ENCODE results near the gene ZNF506. TPM values are rescaled to one million over a fixed set of nuclear protein-coding genes. Genes with fewer than 3 reads are reported as not detected.
"Not testable (repeated sequence)": the region's sequence is repeated elsewhere in the genome, so short reads cannot be mapped to it uniquely, and the experiment has no call there.

Gene ZNF506
- total RNA-seq, 2 experiments from 2014 or later: 22.4 to 25.1 TPM

DNA sequence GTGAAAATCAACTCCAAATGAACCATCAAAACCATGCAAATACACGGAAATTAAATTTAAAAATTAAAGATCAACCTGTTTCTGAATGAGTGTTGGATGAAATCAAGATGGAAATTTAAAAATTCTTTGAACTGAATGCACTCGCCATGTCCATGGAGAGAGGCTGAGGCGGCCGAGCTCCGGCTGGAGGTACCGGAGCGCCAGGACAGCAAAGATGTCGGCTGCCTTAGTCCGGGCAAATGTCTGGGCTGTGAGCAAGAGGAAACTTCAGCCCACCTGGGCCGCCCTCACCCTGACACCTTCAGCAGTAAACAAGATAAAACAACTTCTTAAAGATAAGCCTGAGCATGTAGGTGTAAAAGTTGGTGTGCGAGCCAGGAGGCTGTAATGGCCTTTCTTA, 5.3 kb upstream of the ZNF506 start:
- DNase-seq (no peak), ATAC-seq (no peak)
- CTCF ChIA-PET: no interaction called here
- POLR2A ChIA-PET: no interaction called here
- H3K4me1 Mint-ChIP-seq (ENCODE audit: low read depth): peaks cover 4% of the 10 kb centered on the region
- no peaks in the 10 kb centered on the region for H3K27me3 Mint-ChIP-seq (ENCODE audit: low read depth)
- H3K4me3 Mint-ChIP-seq: no peak overlapping the region
- H3K36me3 Mint-ChIP-seq (ENCODE audit: low read depth): peaks cover 38% of the 10 kb centered on the region
- peaks cover 67% of the 10 kb centered on the region for H3K9me3 Mint-ChIP-seq (ENCODE audit: insufficient read depth)
- H3K27ac Mint-ChIP-seq: no peak overlapping the region

GRCh38 chr19:19823916-19824315, 2.4 kb upstream of the ZNF506 start:
- POLR2A ChIA-PET: no interaction called here
- no peak overlapping the region for H3K27ac Mint-ChIP-seq
- CTCF ChIA-PET: interaction anchor here (1.6 kb wide), 1 partner anchor 11 kb away, joined by 3 read pairs; no protein-coding TSS in a partner anchor
- peaks cover 65% of the 10 kb centered on the region for H3K9me3 Mint-ChIP-seq (ENCODE audit: insufficient read depth)
- peaks cover 22% of the 10 kb centered on the region for H3K4me1 Mint-ChIP-seq (ENCODE audit: low read depth)
- peaks cover 59% of the 10 kb centered on the region for H3K36me3 Mint-ChIP-seq (ENCODE audit: low read depth)
- ATAC-seq (no peak), DNase-seq (no peak)
- no peaks in the 10 kb centered on the region for H3K27me3 Mint-ChIP-seq (ENCODE audit: low read depth)
- no peak overlapping the region for H3K4me3 Mint-ChIP-seq

DNA sequence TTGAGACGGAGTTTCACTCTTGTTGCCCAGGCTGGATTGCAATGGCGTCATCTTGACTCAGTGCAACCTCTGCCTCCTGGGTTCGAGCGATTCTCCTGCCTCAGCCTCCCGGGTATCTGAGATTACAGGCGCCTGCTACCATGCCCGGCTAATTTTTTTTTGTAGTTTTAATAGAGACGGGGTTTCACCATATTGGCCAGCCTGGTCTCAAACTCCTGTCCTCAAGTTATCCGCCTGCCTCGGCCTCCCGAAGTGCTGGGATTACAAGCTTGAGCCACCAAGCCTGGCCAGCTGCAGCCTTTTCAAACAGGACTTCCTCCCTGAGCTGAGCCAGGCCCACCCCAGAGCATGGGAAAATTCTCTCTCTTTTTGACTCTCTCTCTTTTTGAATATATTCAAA, 426 bp upstream of the ZNF506 start:
- H3K27me3 Mint-ChIP-seq (ENCODE audit: low read depth); DNase-seq: not testable (repeated sequence)
- peak; percentile 1 for ATAC-seq
- H3K27ac Mint-ChIP-seq: peak overlapping the region; percentile 100
- ChIA-PET CTCF (interaction anchor here (1.2 to 2.2 kb wide), 7 partner anchors 14 to 154 kb away, joined by 3 to 8 read pairs (median 4); partner anchors contain the start of genes ZNF101, ZNF253 and ZNF93), POLR2A (interaction anchor here (0.6 to 2.9 kb wide), 14 partner anchors 12 to 1652 kb away, joined by 3 to 47 read pairs (median 15); partner anchors contain the start of genes ATP13A1, NDUFA13, TSSK6 and ZNF101)
- H3K4me3 Mint-ChIP-seq: peak overlapping the region; percentile 100
- H3K36me3 Mint-ChIP-seq (ENCODE audit: low read depth): peaks cover 67% of the 10 kb centered on the region
- H3K9me3 Mint-ChIP-seq (ENCODE audit: insufficient read depth): peaks cover 62% of the 10 kb centered on the region
- H3K4me1 Mint-ChIP-seq (ENCODE audit: low read depth): peaks cover 33% of the 10 kb centered on the region

GRCh38 chr19:19820774-19821320, 703 bp downstream of the ZNF506 start:
- peak overlapping the region; percentile 100 for H3K4me3 Mint-ChIP-seq
- ATAC-seq: no peak
- CTCF ChIA-PET: interaction anchor here (0.7 to 2.2 kb wide), 10 partner anchors 11 to 289 kb away, joined by 3 to 8 read pairs (median 4); partner anchors contain the start of genes ZNF101, ZNF253 and ZNF93
- H3K27me3 Mint-ChIP-seq (ENCODE audit: low read depth): no peaks in the 10 kb centered on the region
- H3K27ac Mint-ChIP-seq: peak overlapping the region; percentile 100
- peaks cover 34% of the 10 kb centered on the region for H3K4me1 Mint-ChIP-seq (ENCODE audit: low read depth)
- peaks cover 55% of the 10 kb centered on the region for H3K9me3 Mint-ChIP-seq (ENCODE audit: insufficient read depth)
- DNase-seq: peak; percentile 24
- peaks cover 75% of the 10 kb centered on the region for H3K36me3 Mint-ChIP-seq (ENCODE audit: low read depth)
- POLR2A ChIA-PET: interaction anchor here (0.8 to 2.9 kb wide), 19 partner anchors 10 to 1179 kb away, joined by 3 to 47 read pairs (median 8); partner anchors contain the start of genes ATP13A1, NDUFA13, TSSK6 and ZNF101

GRCh38 chr19:19817357-19817756, 4.2 kb downstream of the ZNF506 start:
- DNase-seq: peak; percentile 52
- H3K9me3 Mint-ChIP-seq (ENCODE audit: insufficient read depth): peaks cover 34% of the 10 kb centered on the region
- ATAC-seq: no peak
- H3K27ac Mint-ChIP-seq: peak overlapping the region; percentile 56
- H3K4me3 Mint-ChIP-seq: no peak overlapping the region
- H3K4me1 Mint-ChIP-seq (ENCODE audit: low read depth): peaks cover 32% of the 10 kb centered on the region
- POLR2A ChIA-PET: interaction anchor here (0.6 to 1.0 kb wide), 3 partner anchors 11 to 83 kb away, joined by 3 to 5 read pairs (median 4); partner anchors contain the start of genes ZNF253 and ZNF93
- peaks cover 85% of the 10 kb centered on the region for H3K36me3 Mint-ChIP-seq (ENCODE audit: low read depth)
- H3K27me3 Mint-ChIP-seq (ENCODE audit: low read depth): no peaks in the 10 kb centered on the region
- CTCF ChIA-PET: no interaction called here

GRCh38 chr19:19816679-19817078, 4.9 kb downstream of the ZNF506 start:
- no peak for ATAC-seq
- no peak overlapping the region for H3K27ac Mint-ChIP-seq

GRCh38 chr19:19811999-19812398, 9.6 kb downstream of the ZNF506 start:
- not testable (repeated sequence) for H3K27ac Mint-ChIP-seq; H3K4me3 Mint-ChIP-seq; H3K27me3 Mint-ChIP-seq (ENCODE audit: low read depth); ATAC-seq; H3K4me1 Mint-ChIP-seq (ENCODE audit: low read depth); DNase-seq
- Mint-ChIP-seq H3K9me3 (ENCODE audit: insufficient read depth) (peaks cover 33% of the 10 kb centered on the region), H3K36me3 (ENCODE audit: low read depth) (peaks cover 84% of the 10 kb centered on the region)
- CTCF ChIA-PET: interaction anchor here (1.4 kb wide), 1 partner anchor 18 kb away, joined by 3 read pairs; no protein-coding TSS in a partner anchor
- POLR2A ChIA-PET: interaction anchor here (1.0 kb wide), 1 partner anchor 54 kb away, joined by 4 read pairs; the partner anchor contains the start of gene ZNF253

More at GRCh38 chr19:19816679-19817078, 4.9 kb downstream of the ZNF506 start:
- Mint-ChIP-seq H3K9me3 (ENCODE audit: insufficient read depth) (peaks cover 41% of the 10 kb centered on the region), H3K4me1 (ENCODE audit: low read depth) (peaks cover 31% of the 10 kb centered on the region), H3K27me3 (ENCODE audit: low read depth) (no peaks in the 10 kb centered on the region), H3K36me3 (ENCODE audit: low read depth) (peaks cover 90% of the 10 kb centered on the region), H3K4me3 (no peak overlapping the region)
- CTCF ChIA-PET: no interaction called here
- POLR2A ChIA-PET: interaction anchor here (0.9 to 1.0 kb wide), 2 partner anchors 49 to 84 kb away, joined by 4 to 5 read pairs; partner anchors contain the start of genes ZNF253 and ZNF93
- no peak for DNase-seq

DNA sequence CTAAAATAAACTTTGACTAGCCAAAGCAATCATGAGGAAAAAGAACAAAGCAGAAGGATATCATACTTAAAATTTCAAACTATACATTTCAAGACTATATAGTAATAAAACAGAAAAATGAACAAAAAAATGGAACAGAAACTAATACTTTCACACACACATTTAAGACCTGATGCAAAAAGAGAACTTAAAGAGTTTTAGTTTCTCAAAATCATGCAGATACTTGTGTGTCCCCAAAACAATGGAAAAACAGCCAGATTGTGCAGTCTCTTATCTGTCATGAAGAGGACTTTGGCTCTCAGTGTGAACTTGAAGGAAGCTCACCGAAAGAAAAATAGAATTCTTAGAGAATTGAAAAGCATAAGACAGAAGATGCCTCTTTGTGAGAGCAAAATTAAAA, 16.1 kb downstream of the ZNF506 start:
- ChIA-PET POLR2A (interaction anchor here (0.9 kb wide), 1 partner anchor 16 kb away, joined by 4 read pairs; no protein-coding TSS in a partner anchor), CTCF (no interaction called here)
- H3K36me3 Mint-ChIP-seq (ENCODE audit: low read depth): peaks cover 84% of the 10 kb centered on the region
- H3K27ac Mint-ChIP-seq: no peak overlapping the region
- peaks cover 11% of the 10 kb centered on the region for H3K4me1 Mint-ChIP-seq (ENCODE audit: low read depth)
- H3K27me3 Mint-ChIP-seq (ENCODE audit: low read depth): no peaks in the 10 kb centered on the region
- H3K9me3 Mint-ChIP-seq (ENCODE audit: insufficient read depth): peaks cover 25% of the 10 kb centered on the region
- no peak for ATAC-seq
- no peak for DNase-seq
- H3K4me3 Mint-ChIP-seq: no peak overlapping the region

- Mint-ChIP-seq H3K27me3 (ENCODE audit: low read depth) (no peaks in the 10 kb centered on the region), H3K4me3 (no peak overlapping the region), H3K9me3 (ENCODE audit: insufficient read depth) (peaks cover 37% of the 10 kb centered on the region), H3K4me1 (ENCODE audit: low read depth) (no peaks in the 10 kb centered on the region), H3K36me3 (ENCODE audit: low read depth) (peaks cover 81% of the 10 kb centered on the region), H3K27ac (no peak overlapping the region)
- ChIA-PET CTCF (interaction anchor here (1.3 kb wide), 1 partner anchor 256 kb away, joined by 3 read pairs; no protein-coding TSS in a partner anchor), POLR2A (interaction anchor here (1.1 kb wide), 1 partner anchor 12 kb away, joined by 5 read pairs; no protein-coding TSS in a partner anchor)
- DNase-seq (no peak), ATAC-seq (no peak)
Measured at GRCh38 chr19:19788015-19788414, 33.5 kb downstream of the ZNF506 start.

GRCh38 chr19:19785476-19785875, 36.1 kb downstream of the ZNF506 start:
- H3K27ac Mint-ChIP-seq; ATAC-seq; H3K4me1 Mint-ChIP-seq (ENCODE audit: low read depth); DNase-seq; H3K4me3 Mint-ChIP-seq; H3K27me3 Mint-ChIP-seq (ENCODE audit: low read depth); CTCF ChIA-PET; POLR2A ChIA-PET: not testable (repeated sequence)
- Mint-ChIP-seq H3K36me3 (ENCODE audit: low read depth) (peaks cover 84% of the 10 kb centered on the region), H3K9me3 (ENCODE audit: insufficient read depth) (peaks cover 51% of the 10 kb centered on the region)

- ChIA-PET CTCF (no interaction called here), POLR2A (no interaction called here)
- Mint-ChIP-seq H3K9me3 (ENCODE audit: insufficient read depth) (peaks cover 59% of the 10 kb centered on the region), H3K4me3 (no peak overlapping the region), H3K27ac (no peak overlapping the region), H3K4me1 (ENCODE audit: low read depth) (peaks cover 13% of the 10 kb centered on the region), H3K36me3 (ENCODE audit: low read depth) (peaks cover 86% of the 10 kb centered on the region), H3K27me3 (ENCODE audit: low read depth) (no peaks in the 10 kb centered on the region)
- ATAC-seq: no peak
- no peak for DNase-seq
Measured at GRCh38 chr19:19782783-19783182, 38.8 kb downstream of the ZNF506 start.

- not testable (repeated sequence) for DNase-seq; ATAC-seq; H3K27me3 Mint-ChIP-seq (ENCODE audit: low read depth); H3K27ac Mint-ChIP-seq; H3K4me3 Mint-ChIP-seq
- CTCF ChIA-PET: interaction anchor here (1.7 kb wide), 1 partner anchor 84 kb away, joined by 5 read pairs; the partner anchor contains the start of gene ZNF253
- Mint-ChIP-seq H3K9me3 (ENCODE audit: insufficient read depth) (peaks cover 65% of the 10 kb centered on the region), H3K4me1 (ENCODE audit: low read depth) (peaks cover 23% of the 10 kb centered on the region), H3K36me3 (ENCODE audit: low read depth) (peaks cover 86% of the 10 kb centered on the region)
- POLR2A ChIA-PET: interaction anchor here (0.8 kb wide), 1 partner anchor 84 kb away, joined by 3 read pairs; the partner anchor contains the start of gene ZNF253
Measured at GRCh38 chr19:19781791-19782190, 39.8 kb downstream of the ZNF506 start.

Measured in activated CD8-positive, alpha-beta T cell treated with anti-CD3 and anti-CD28 coated beads, Interleukin-2, amount 10 ng/mL, durations not matched to agents 7 days and 5 days (primary cell).